Measurements from ENCODE around the gene MYLK. TPM values are rescaled to one million over a fixed set of nuclear protein-coding genes. Genes with fewer than 3 reads are reported as not detected.

The MYLK gene
- polyA plus RNA-seq, 1 donor (not counting 4 experiments of a cell fraction or from before 2014, with no cell fraction given) = 7.8 TPM

- no peak overlapping the region for H2AFZ ChIP-seq (ENCODE audit: control insufficient read depth, low read length)
- H4K20me1 ChIP-seq (ENCODE audit: control insufficient read depth, extremely low read depth, insufficient read depth, low read length) = no peaks in the 10 kb centered on the region
- H3K9me3 ChIP-seq (ENCODE audit: control insufficient read depth, low read depth, low read length) = no peaks in the 10 kb centered on the region
- H3K79me2 ChIP-seq (ENCODE audit: control insufficient read depth, insufficient read depth, low read length) = no peaks in the 10 kb centered on the region
- dilution Hi-C loops (cut with MboI; ENCODE audit: extremely low pct_ligation_motif_present, low sequenced_read_pairs) = no loop called here
- TF ChIP-seq CTCF (optimal IDR thresholded peaks at IDR 0.05 in 1 of 3, IDR thresholded peaks at IDR 0.05 in 1 of 3, conservative IDR thresholded peaks at IDR 0.05 in 1 of 3; ENCODE audit: extremely low read depth in 1 of 3, insufficient read depth in 2 of 3, low read length in 3 of 3) = no peak
- TF ChIP-seq EZH2 (IDR thresholded peaks at IDR 0.05; ENCODE audit: low read length) = no peak
- no peaks in the 10 kb centered on the region for H3K36me3 ChIP-seq (ENCODE audit: control insufficient read depth in 2 of 2, extremely low read depth in 1 of 2, insufficient read depth in 2 of 2, low read length in 2 of 2)
- H3K27me3 ChIP-seq (ENCODE audit: control insufficient read depth, extremely low read depth, insufficient read depth, low read length) = peaks cover 37% of the 10 kb centered on the region
- H3K9ac ChIP-seq (ENCODE audit: control insufficient read depth, extremely low read depth, insufficient read depth, low read length) = no peak overlapping the region
- DNase-seq (ENCODE audit: low read depth, low spot score) (no peak), FAIRE-seq (no peak)
- H3K4me1 ChIP-seq (ENCODE audit: control insufficient read depth, extremely low read depth, insufficient read depth, low read length) = no peaks in the 10 kb centered on the region
- no peak overlapping the region for H3K27ac ChIP-seq (ENCODE audit: control insufficient read depth, insufficient read depth, low read length)
- H3K4me3 ChIP-seq (ENCODE audit: control insufficient read depth in 2 of 3, extremely low read depth in 1 of 3, insufficient read depth in 2 of 3, low read depth in 1 of 3, low read length in 3 of 3) = no peak overlapping the region
- H3K4me2 ChIP-seq (ENCODE audit: control insufficient read depth, extremely low read depth, insufficient read depth, low read depth, low read length) = no peak overlapping the region
- H3K9me1 ChIP-seq (ENCODE audit: control insufficient read depth, extremely low read depth, insufficient read depth, low read length) = no peaks in the 10 kb centered on the region
These were observed 199.9 kb downstream of the MYLK start for GRCh38 chr3:123684209-123684608.

- Histone ChIP-seq H3K4me3 (ENCODE audit: control insufficient read depth in 2 of 3, extremely low read depth in 1 of 3, insufficient read depth in 2 of 3, low read depth in 1 of 3, low read length in 3 of 3) (no peak overlapping the region), H3K27me3 (ENCODE audit: control insufficient read depth, extremely low read depth, insufficient read depth, low read length) (peaks cover 38% of the 10 kb centered on the region), H2AFZ (ENCODE audit: control insufficient read depth, low read length) (no peak overlapping the region), H3K79me2 (ENCODE audit: control insufficient read depth, insufficient read depth, low read length) (no peaks in the 10 kb centered on the region), H3K27ac (ENCODE audit: control insufficient read depth, insufficient read depth, low read length) (no peak overlapping the region), H3K9me3 (ENCODE audit: control insufficient read depth, low read depth, low read length) (no peaks in the 10 kb centered on the region), H4K20me1 (ENCODE audit: control insufficient read depth, extremely low read depth, insufficient read depth, low read length) (no peaks in the 10 kb centered on the region), H3K4me1 (ENCODE audit: control insufficient read depth, extremely low read depth, insufficient read depth, low read length) (no peaks in the 10 kb centered on the region), H3K4me2 (ENCODE audit: control insufficient read depth, extremely low read depth, insufficient read depth, low read depth, low read length) (no peak overlapping the region), H3K36me3 (ENCODE audit: control insufficient read depth in 2 of 2, extremely low read depth in 1 of 2, insufficient read depth in 2 of 2, low read length in 2 of 2) (no peaks in the 10 kb centered on the region), H3K9ac (ENCODE audit: control insufficient read depth, extremely low read depth, insufficient read depth, low read length) (no peak overlapping the region), H3K9me1 (ENCODE audit: control insufficient read depth, extremely low read depth, insufficient read depth, low read length) (no peaks in the 10 kb centered on the region)
- DNase-seq (ENCODE audit: low read depth, low spot score) (no peak), FAIRE-seq (no peak)
- dilution Hi-C loops (cut with MboI; ENCODE audit: extremely low pct_ligation_motif_present, low sequenced_read_pairs) = no loop called here
- no peak for TF ChIP-seq EZH2 (IDR thresholded peaks at IDR 0.05; ENCODE audit: low read length)
- TF ChIP-seq CTCF (optimal IDR thresholded peaks at IDR 0.05 in 1 of 3, IDR thresholded peaks at IDR 0.05 in 1 of 3, conservative IDR thresholded peaks at IDR 0.05 in 1 of 3; ENCODE audit: extremely low read depth in 1 of 3, insufficient read depth in 2 of 3, low read length in 3 of 3) = no peak
These were observed 200.5 kb downstream of the MYLK start for GRCh38 chr3:123683505-123684154.

Data from keratinocyte (primary cell).